Adrenal gland (tissue), 5 donors: ENCODE results near the gene FUNDC1.

ENCODE experiments used
- CTCF ChIP-seq, 6 experiments: fragments of 450-650 bp in 4 of 6; fragments of 200-600 bp in 2 of 6; sonication (generic) in 1 of 6; IDR thresholded peaks; 1 replicate in 5 of 6; 2 replicates in 1 of 6; pipeline versions ENCODE4 v1.5.1 to v1.8.0; 2016 to 2021; ENCODE audit warnings: antibody characterized with exemption in 6 of 6, mild to moderate bottlenecking in 2 of 6, moderate library complexity in 1 of 6
- POLR2A ChIP-seq, 2 donors: fragments of 450-650 bp; IDR thresholded peaks; one replicate each; pipeline ENCODE4 v1.6.1; 2017; ENCODE audit warnings: antibody characterized with exemption in 2 of 2, mild to moderate bottlenecking in 2 of 2, moderate library complexity in 1 of 2
- donor health status: DM: no; HTN: no; CAD: no.

- TF ChIP-seq CTCF (IDR thresholded peaks at IDR 0.05) (no peak), POLR2A (IDR thresholded peaks at IDR 0.05) (no peak)
Measured at GRCh38 chrX:44506678-44507077, 36.0 kb downstream of the FUNDC1 start.
